Ishikawa (cell line): ENCODE data around the gene CYBB.
A peak's percentile ranks its signal among the peaks of the same experiment; 100 is the strongest.

ENCODE experiments used
- CEBPB ChIP-seq: IDR thresholded peaks from 2 replicates; pipeline ENCODE4 v1.6.1; 2012
- CREB1 ChIP-seq: IDR thresholded peaks from 2 replicates; pipeline ENCODE4 v1.6.1; 2012; ENCODE audit warnings: low read depth
- EGR1 ChIP-seq: IDR thresholded peaks from 2 replicates; pipeline ENCODE4 v1.6.1; 2012
- EP300 ChIP-seq: IDR thresholded peaks from 2 replicates; pipeline ENCODE4 v1.6.1; 2012; ENCODE audit warnings: borderline replicate concordance
- FOXM1 ChIP-seq: IDR thresholded peaks from 2 replicates; pipeline ENCODE4 v1.6.1; 2012; ENCODE audit warnings: low read depth, borderline replicate concordance
- MAX ChIP-seq: IDR thresholded peaks from 2 replicates; pipeline ENCODE4 v1.6.1; 2012
- NFIC ChIP-seq: IDR thresholded peaks from 2 replicates; pipeline ENCODE4 v1.6.1; 2012
- RAD21 ChIP-seq: IDR thresholded peaks from 2 replicates; pipeline ENCODE4 v1.6.1; 2012; ENCODE audit warnings: low read depth
- REST ChIP-seq: IDR thresholded peaks from 2 replicates; pipeline ENCODE4 v1.6.1; 2012; ENCODE audit warnings: low read depth, mild to moderate bottlenecking
- TAF1 ChIP-seq: IDR thresholded peaks from 2 replicates; pipeline ENCODE4 v1.6.1; 2012; ENCODE audit warnings: low read depth, mild to moderate bottlenecking
- TCF12 ChIP-seq: IDR thresholded peaks from 2 replicates; pipeline ENCODE4 v1.6.1; 2012; ENCODE audit warnings: low read depth
- TEAD4 ChIP-seq: IDR thresholded peaks from 2 replicates; pipeline ENCODE4 v1.6.1; 2012
- USF1 ChIP-seq: IDR thresholded peaks from 2 replicates; pipeline ENCODE4 v1.6.1; 2012
- YY1 ChIP-seq: IDR thresholded peaks from 2 replicates; pipeline ENCODE4 v1.6.1; 2012; ENCODE audit warnings: low read depth
- ZBTB7A ChIP-seq: IDR thresholded peaks from 2 replicates; pipeline ENCODE4 v1.6.1; 2012; ENCODE audit warnings: low read depth

The CYBB gene

GRCh38 chrX:37846141-37846540, 66.3 kb downstream of the CYBB start:
- no peak for TF ChIP-seq USF1
- no peak for TF ChIP-seq NFIC
- no peak for TF ChIP-seq CEBPB
- TF ChIP-seq RAD21 = no peak
- no peak for TF ChIP-seq MAX
- no peak for TF ChIP-seq FOXM1
- no peak for TF ChIP-seq EGR1
- no peak for TF ChIP-seq EP300
- TF ChIP-seq TCF12 = no peak
- TF ChIP-seq REST = no peak

- TF ChIP-seq EGR1 = no peak
- TF ChIP-seq USF1 = no peak
- no peak for TF ChIP-seq TAF1
- TF ChIP-seq RAD21 = no peak
- no peak for TF ChIP-seq MAX
- no peak for TF ChIP-seq NFIC
- no peak for TF ChIP-seq REST
- no peak for TF ChIP-seq ZBTB7A
- TF ChIP-seq FOXM1 = no peak
- TF ChIP-seq CEBPB = no peak
- TF ChIP-seq CREB1 = no peak
- TF ChIP-seq TCF12 = no peak
- no peak for TF ChIP-seq YY1
Observed at GRCh38 chrX:37846558-37846933, 66.7 kb downstream of the CYBB start.

- TF ChIP-seq EGR1 (no peak), CREB1 (peak; percentile 76), USF1 (no peak), REST (no peak), NFIC (no peak), TEAD4 (no peak), FOXM1 (no peak), RAD21 (no peak), TCF12 (no peak), YY1 (peak; percentile 7; the same call in 1 of the 2 replicates), TAF1 (peak; percentile 17; the same call in 1 of the 2 replicates), EP300 (no peak), CEBPB (no peak), MAX (peak; percentile 69), ZBTB7A (no peak)
Observed at GRCh38 chrX:37846934-37847732, 67.3 kb downstream of the CYBB start, which contains the start of gene DYNLT3. DYNLT3 (minus strand) TSS chrX:37847571; CDS start chrX:37847510, 61 bp downstream.

- TF ChIP-seq REST = no peak
- no peak for TF ChIP-seq FOXM1
- no peak for TF ChIP-seq ZBTB7A
- TF ChIP-seq USF1 = no peak
- TF ChIP-seq TEAD4 = no peak
- TF ChIP-seq RAD21 = no peak
- TF ChIP-seq EGR1 = no peak
- TF ChIP-seq MAX = no peak; the same call in 1 of the 2 replicates
- no peak for TF ChIP-seq TAF1
- no peak for TF ChIP-seq CEBPB
- TF ChIP-seq EP300 = no peak
- no peak for TF ChIP-seq NFIC
- TF ChIP-seq TCF12 = no peak
- no peak for TF ChIP-seq YY1
- no peak for TF ChIP-seq CREB1
Observed at GRCh38 chrX:37847733-37848197, 67.9 kb downstream of the CYBB start.
